Fibroblast of lung (primary cell): ENCODE data around the gene SLC9A1. TPM values are rescaled to one million over a fixed set of nuclear protein-coding genes. Genes with fewer than 3 reads are reported as not detected.
A peak's percentile ranks its signal among the peaks of the same experiment; 100 is the strongest.

Experiments used
- DNase-seq, 2 donors: peaks; one replicate each; pipeline versions ENCODE4 v3.0.0 to v3.0.0-alpha.2; 2010; ENCODE audit warnings: low read depth in 2 of 2
- H2AFZ ChIP-seq: 2 replicates; pipeline ENCODE4 v1.5.1; 2012; ENCODE audit warnings: low read length, control low read depth, inconsistent platforms
- H3K27ac ChIP-seq: 2 replicates; pipeline ENCODE4 v1.5.1; 2011; ENCODE audit warnings: low read length, control low read depth; ENCODE audit not compliant: insufficient read depth
- H3K27me3 ChIP-seq: 2 replicates; pipeline ENCODE4 v1.5.1; 2011; ENCODE audit warnings: mild to moderate bottlenecking, low read length; ENCODE audit not compliant: control insufficient read depth, insufficient read depth
- H3K36me3 ChIP-seq: 2 replicates; pipeline ENCODE4 v1.5.1; 2011; ENCODE audit warnings: low read length; ENCODE audit not compliant: control insufficient read depth, insufficient read depth
- H3K4me1 ChIP-seq: 2 replicates; pipeline ENCODE4 v1.5.1; 2011; ENCODE audit warnings: low read length; ENCODE audit not compliant: control insufficient read depth, insufficient read depth; ENCODE audit errors: extremely low read depth
- H3K4me2 ChIP-seq: 2 replicates; pipeline ENCODE4 v1.5.1; 2011; ENCODE audit warnings: low read length, control low read depth; ENCODE audit not compliant: insufficient read depth; ENCODE audit errors: extremely low read depth
- H3K4me3 ChIP-seq, 4 experiments: fragments of 200-600 bp in 1 of 4; sonication (generic) in 1 of 4; replicated peaks in 1 of 4; 2 replicates each; pipeline ENCODE4 v1.5.1; 2011 to 2016; ENCODE audit warnings: low read length in 4 of 4, low read depth in 3 of 4, mild to moderate bottlenecking in 3 of 4, control low read depth in 2 of 4, inconsistent platforms in 1 of 4, mixed read lengths in 1 of 4; ENCODE audit not compliant: insufficient read depth in 1 of 4; ENCODE audit errors: control extremely low read depth in 1 of 4
- H3K79me2 ChIP-seq: 2 replicates; pipeline ENCODE4 v1.5.1; 2012; ENCODE audit warnings: mild to moderate bottlenecking, low read length, inconsistent platforms; ENCODE audit not compliant: control insufficient read depth, insufficient read depth
- H3K9ac ChIP-seq: 2 replicates; pipeline ENCODE4 v1.5.1; 2011; ENCODE audit warnings: mild to moderate bottlenecking, low read length, control low read depth; ENCODE audit not compliant: insufficient read depth
- H3K9me3 ChIP-seq: 2 replicates; pipeline ENCODE4 v1.5.1; 2012; ENCODE audit warnings: low read depth, low read length; ENCODE audit not compliant: control insufficient read depth, insufficient read depth
- H4K20me1 ChIP-seq: 2 replicates; pipeline ENCODE4 v1.5.1; 2011; ENCODE audit warnings: low read length; ENCODE audit not compliant: control insufficient read depth, insufficient read depth; ENCODE audit errors: extremely low read depth
- CTCF ChIP-seq, 2 donors: IDR thresholded peaks in 1 of 2; conservative IDR thresholded peaks in 1 of 2; 1 replicate in 1 of 2; 2 replicates in 1 of 2; pipeline ENCODE4 v1.5.1; 2011 to 2012; ENCODE audit warnings: low read length in 2 of 2, control low read depth in 1 of 2, inconsistent platforms in 1 of 2, low read depth in 1 of 2, mild to moderate bottlenecking in 1 of 2
- EZH2 ChIP-seq: IDR thresholded peaks from 2 replicates; pipeline ENCODE4 v1.5.1; 2012; ENCODE audit warnings: low read length, control low read depth, mild to moderate bottlenecking; ENCODE audit errors: missing control alignments
- polyA minus RNA-seq: library from RNA; depleted of rRNA, polyadenylated mRNA; stranded (reverse); fragments of >200 nt; gene quantifications from 2 replicates; pipeline ENCODE4 v1.2.3, GENCODE V29; 2011; ENCODE audit warnings: low replicate concordance
- polyA plus RNA-seq, 2 donors: library from polyadenylated mRNA; depleted of rRNA in 1 of 2; stranded (reverse) in 1 of 2; unstranded in 1 of 2; fragments of >200 nt; gene quantifications; 2 replicates each; pipeline ENCODE4 v1.2.1, GENCODE V29; 2011 to 2012; ENCODE audit warnings: missing spikeins in 1 of 2
- total RNA-seq: library from RNA; depleted of rRNA; stranded (reverse); fragments of >200 nt; gene quantifications from 2 replicates; pipeline ENCODE4 v1.2.1, GENCODE V29; 2014

SLC9A1 gene
- 3.9 and 10.4 TPM in 2 replicates for total RNA-seq
- 4.9 and 9.5 TPM in 2 replicates for polyA plus RNA-seq
- polyA plus RNA-seq (2012), result 24.1 and 26.7 TPM in 2 replicates
- 102 and 135 TPM in 2 replicates for polyA minus RNA-seq

GRCh38 chr1:27154991-27155781 is at the start of gene SLC9A1:
Gene SLC9A1, minus strand, starts transcription at chr1:27155125. Its CDS starts 791 bp downstream, at chr1:27154334.
- peak within 1 kb of the TSS; percentile 72 to 80 (median 78) for H3K4me3 ChIP-seq
- no peaks in the 10 kb centered on the region for H3K9me3 ChIP-seq
- H3K79me2 ChIP-seq, result peaks cover 38% of the 10 kb centered on the region
- peaks cover 9% of the 10 kb centered on the region for H3K4me1 ChIP-seq
- TF ChIP-seq CTCF (conservative IDR thresholded peaks at IDR 0.05 in 1 of 2, IDR thresholded peaks at IDR 0.05 in 1 of 2; ENCODE audit: low read depth in 1 of 2, low read length in 2 of 2), result peak; percentile 74 to 75
- no peak for TF ChIP-seq EZH2
- peak within 1 kb of the TSS; percentile 47 for H2AFZ ChIP-seq
- peak within 1 kb of the TSS; percentile 62 for H3K9ac ChIP-seq
- peaks cover 2% of the 10 kb centered on the region for H3K36me3 ChIP-seq
- H3K4me2 ChIP-seq, result peak within 1 kb of the TSS; percentile 84
- peak within 1 kb of the TSS; percentile 83 for H3K27ac ChIP-seq
- no peaks in the 10 kb centered on the region for H4K20me1 ChIP-seq
- peak; percentile 88 to 93 for DNase-seq
- no peaks in the 10 kb centered on the region for H3K27me3 ChIP-seq

GRCh38 chr1:27203946-27204345 is 49.0 kb upstream of the SLC9A1 start:
- H3K27ac ChIP-seq, result no peak overlapping the region
- no peak overlapping the region for H2AFZ ChIP-seq
- no peaks in the 10 kb centered on the region for H4K20me1 ChIP-seq
- no peaks in the 10 kb centered on the region for H3K4me1 ChIP-seq
- no peak overlapping the region for H3K4me3 ChIP-seq
- H3K9ac ChIP-seq, result no peak overlapping the region
- no peaks in the 10 kb centered on the region for H3K27me3 ChIP-seq
- no peak overlapping the region for H3K4me2 ChIP-seq
- peak in 1 of 2 donors; percentile 15 for DNase-seq
- no peaks in the 10 kb centered on the region for H3K79me2 ChIP-seq
- H3K36me3 ChIP-seq, result no peaks in the 10 kb centered on the region
- H3K9me3 ChIP-seq, result no peaks in the 10 kb centered on the region
- TF ChIP-seq CTCF (conservative IDR thresholded peaks at IDR 0.05 in 1 of 2, IDR thresholded peaks at IDR 0.05 in 1 of 2; ENCODE audit: low read depth in 1 of 2, low read length in 2 of 2) (no peak), EZH2 (no peak)

- TF ChIP-seq CTCF (conservative IDR thresholded peaks at IDR 0.05 in 1 of 2, IDR thresholded peaks at IDR 0.05 in 1 of 2; ENCODE audit: low read depth in 1 of 2, low read length in 2 of 2) (no peak), EZH2 (no peak)
- DNase-seq, result no peak
Measured at GRCh38 chr1:27201295-27201694, 46.4 kb upstream of the SLC9A1 start.

More at GRCh38 chr1:27201295-27201694, 46.4 kb upstream of the SLC9A1 start:
- Histone ChIP-seq H3K4me1 (no peaks in the 10 kb centered on the region), H3K4me2 (no peak overlapping the region), H3K36me3 (no peaks in the 10 kb centered on the region), H2AFZ (no peak overlapping the region), H3K9me3 (no peaks in the 10 kb centered on the region), H3K79me2 (no peaks in the 10 kb centered on the region), H4K20me1 (no peaks in the 10 kb centered on the region), H3K27ac (no peak overlapping the region), H3K9ac (no peak overlapping the region), H3K4me3 (no peak overlapping the region), H3K27me3 (no peaks in the 10 kb centered on the region)
